Breast epithelium (tissue), 3 donors: ENCODE data around the gene DMRT3.

ENCODE experiments used
- CTCF ChIP-seq, 3 donors: fragments of 450-650 bp; IDR thresholded peaks; one replicate each; pipeline ENCODE4 v1.5.1; 2016 to 2017; ENCODE audit warnings: antibody characterized with exemption in 3 of 3, mild to moderate bottlenecking in 3 of 3, moderate library complexity in 3 of 3
- POLR2AphosphoS5 ChIP-seq, 3 donors: sonication (generic); formaldehyde crosslinking; IDR thresholded peaks; one replicate each; pipeline ENCODE4 v1.6.1; 2017; ENCODE audit warnings: antibody characterized with exemption in 3 of 3

- TF ChIP-seq POLR2AphosphoS5 (IDR thresholded peaks at IDR 0.05) (no peak), CTCF (IDR thresholded peaks at IDR 0.05) (no peak)
Measured at GRCh38 chr9:995781-996180, 19.3 kb downstream of the DMRT3 start.
